Activated CD8-positive, alpha-beta memory T cell treated with anti-CD3 and anti-CD28 coated beads, Interleukin-2, amount 50 U/mL, for 4 hours (primary cell): ENCODE measurements around the gene ZNF319.
A peak's percentile ranks its signal among the peaks of the same experiment; 100 is the strongest.
"Not testable (repeated sequence)": the region's sequence is repeated elsewhere in the genome, so short reads cannot be mapped to it uniquely, and the experiment has no call there.

Experiments used
- DNase-seq: peaks from one replicate; pipeline ENCODE4 v3.0.0-alpha.2; 2020

The ZNF319 gene

DNA sequence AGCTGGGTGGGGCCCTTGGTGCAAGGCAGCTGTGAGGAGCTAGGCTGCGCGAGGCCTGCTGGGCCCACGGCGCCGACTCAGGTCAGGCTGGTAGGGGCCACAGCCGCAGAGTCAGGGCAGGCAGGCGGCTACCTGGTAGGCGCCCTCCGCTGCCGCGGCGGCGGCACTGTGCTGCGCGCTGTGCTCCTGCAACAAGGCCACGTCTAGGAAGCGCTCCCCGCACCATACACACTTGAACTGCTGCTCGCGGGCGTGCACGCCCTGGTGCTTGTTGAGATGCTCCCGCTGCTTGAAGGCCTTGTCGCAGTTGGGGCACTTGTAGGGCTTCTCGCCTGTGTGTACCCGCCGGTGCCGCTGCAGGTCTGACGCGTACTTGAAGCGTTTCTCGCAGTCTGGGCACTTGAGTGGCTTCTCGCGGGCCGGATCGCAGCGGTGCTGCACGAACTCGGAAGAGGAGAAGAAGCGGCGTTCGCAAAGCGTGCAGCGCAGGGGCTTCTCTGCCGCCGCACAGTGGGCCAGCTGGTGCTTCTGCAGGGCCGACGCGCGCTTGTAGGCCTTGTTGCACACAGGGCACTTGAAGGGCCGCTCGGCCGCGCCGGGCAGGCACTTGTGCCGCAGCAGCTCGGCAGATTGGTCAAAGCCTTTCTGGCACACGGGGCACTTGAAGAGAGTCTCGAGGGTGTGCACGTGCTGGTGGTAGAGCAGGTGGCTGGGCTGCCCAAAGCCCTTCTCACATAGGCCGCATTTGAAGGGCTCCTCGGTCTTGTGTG is 3.9 kb downstream of the ZNF319 start:
- DNase-seq, result no peak

DNA sequence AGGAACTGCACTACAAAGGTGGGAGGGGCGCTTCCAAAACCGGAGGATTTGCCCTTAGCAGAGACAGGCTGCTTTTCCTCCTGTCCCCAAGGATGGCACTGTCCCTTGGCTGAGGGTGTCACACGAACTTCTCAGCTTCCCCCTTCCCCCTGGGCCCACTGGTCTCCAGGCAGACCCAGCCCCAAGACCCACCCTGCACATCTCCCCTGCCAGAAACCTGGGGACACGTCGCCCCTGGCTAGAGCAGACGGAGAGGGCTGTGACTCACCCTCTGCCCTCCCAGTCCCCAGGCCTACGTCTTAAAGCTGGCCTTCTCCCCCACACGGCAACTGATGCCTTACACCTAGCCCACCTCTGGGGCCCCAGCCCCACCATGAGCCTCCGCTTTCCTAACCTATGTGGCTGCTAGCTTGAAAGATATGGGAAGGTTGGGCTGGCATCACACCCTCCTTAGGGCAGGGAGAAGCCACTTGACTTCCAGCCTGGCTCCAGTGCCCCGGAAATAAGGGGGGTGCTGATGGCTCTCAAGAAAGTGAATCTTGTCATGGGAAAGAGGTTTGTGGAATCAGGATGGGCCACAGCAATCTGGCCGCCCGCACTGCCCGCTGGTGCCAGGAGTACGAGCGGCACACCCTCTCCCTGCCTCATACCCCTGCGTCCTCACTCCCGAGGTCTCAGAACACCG is 4.6 kb downstream of the ZNF319 start:
- no peak for DNase-seq

DNA sequence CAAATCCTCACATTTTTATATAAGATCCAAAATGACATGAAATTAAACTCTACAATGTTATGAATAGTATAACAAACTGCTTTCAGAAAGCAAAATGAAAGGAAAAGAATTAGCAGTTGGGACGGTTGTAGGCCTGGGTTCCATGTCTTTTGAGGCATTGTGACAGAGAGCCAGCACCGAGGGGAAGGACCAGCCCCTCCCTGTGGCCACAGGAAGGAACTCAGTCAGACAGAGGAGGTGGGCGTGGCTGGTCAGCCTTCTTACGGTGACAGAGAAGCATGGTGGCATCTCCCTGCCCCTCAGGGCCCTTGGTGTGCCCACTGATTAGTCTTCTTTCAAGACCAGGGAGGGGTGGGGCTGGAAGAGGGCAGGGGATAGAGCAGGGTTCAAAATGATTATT is 5.7 kb downstream of the ZNF319 start:
- DNase-seq, result peak; percentile 43

DNA sequence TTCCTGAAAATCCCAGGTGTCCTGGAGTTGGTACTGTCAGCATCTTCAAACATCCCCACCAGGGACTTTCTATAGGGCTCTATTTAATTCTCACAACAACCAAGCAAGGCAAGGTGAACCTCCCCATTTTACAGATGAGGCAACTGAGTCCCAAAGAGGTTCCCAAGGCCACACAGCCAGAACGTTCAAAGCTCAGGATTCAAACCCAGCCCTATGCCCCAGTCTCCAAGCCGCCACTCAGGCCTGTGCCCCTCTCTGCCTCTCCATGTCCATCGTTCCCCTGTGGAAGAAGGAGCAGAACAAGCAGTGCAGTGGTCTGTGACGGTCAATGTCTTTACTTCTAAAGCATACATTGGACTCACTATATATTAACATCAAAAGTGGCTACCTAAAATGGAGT is 6.1 kb downstream of the ZNF319 start:
- no peak for DNase-seq

DNA sequence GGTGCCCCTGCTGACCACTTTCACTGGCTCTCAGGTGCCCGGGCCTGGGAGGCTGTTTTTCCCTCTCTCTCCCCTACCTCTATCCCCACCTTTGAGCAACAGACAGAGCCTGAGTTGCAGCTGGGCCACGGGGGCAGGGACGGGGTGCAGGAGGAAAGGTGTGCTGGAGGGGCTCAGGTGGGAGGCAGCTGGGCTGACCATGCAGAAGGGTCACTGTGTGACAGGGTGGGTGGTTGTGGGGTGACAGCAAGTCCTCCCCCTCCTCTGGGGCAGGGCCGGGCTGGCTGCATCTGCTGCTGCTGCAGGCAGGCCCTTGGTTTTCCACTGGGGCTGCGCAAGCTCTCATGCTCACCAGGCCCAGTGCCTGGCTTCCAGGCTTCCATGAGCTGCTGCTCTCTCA is 6.6 kb downstream of the ZNF319 start:
- peak; percentile 13 for DNase-seq

DNA sequence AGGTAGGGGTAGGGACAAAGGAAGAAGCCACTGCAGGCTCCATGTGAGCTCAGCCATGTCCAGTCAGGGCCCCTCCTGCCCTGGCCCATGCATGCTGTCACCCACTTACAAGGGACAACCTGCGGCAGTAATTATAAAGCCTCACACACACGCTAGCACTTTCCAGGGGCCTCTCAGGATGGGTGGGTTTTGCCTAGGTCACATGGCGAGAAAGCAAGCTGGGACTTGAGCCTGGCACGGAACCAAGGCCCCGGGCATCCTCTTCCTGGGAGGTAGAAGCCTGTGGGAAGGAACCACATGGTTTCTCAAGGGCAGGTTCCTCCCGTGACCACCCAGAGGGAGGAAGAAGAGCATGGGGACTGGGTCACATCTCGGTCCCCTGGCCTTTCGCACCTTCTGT is 7.0 kb downstream of the ZNF319 start:
- no peak for DNase-seq

DNA sequence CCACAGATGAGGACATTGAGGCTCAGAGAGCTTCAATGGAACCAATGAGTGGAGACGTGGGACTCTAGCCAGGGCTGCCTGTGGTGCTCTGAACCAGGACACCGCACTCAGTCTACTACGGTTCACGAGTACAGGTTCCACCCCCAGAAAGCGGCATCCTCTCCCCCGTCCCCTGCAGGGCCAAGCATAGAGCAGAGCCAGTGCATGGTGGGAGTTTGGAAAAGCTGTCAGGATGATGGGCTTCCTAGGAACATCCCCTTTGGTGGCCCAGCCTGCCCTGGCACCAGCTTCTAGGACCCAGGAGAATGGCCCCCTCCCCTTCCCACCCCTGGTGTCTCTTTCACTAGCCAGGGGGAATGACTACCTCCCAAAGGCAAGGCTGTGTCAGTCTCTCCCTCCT is 8.4 kb downstream of the ZNF319 start:
- DNase-seq, result no peak

DNA sequence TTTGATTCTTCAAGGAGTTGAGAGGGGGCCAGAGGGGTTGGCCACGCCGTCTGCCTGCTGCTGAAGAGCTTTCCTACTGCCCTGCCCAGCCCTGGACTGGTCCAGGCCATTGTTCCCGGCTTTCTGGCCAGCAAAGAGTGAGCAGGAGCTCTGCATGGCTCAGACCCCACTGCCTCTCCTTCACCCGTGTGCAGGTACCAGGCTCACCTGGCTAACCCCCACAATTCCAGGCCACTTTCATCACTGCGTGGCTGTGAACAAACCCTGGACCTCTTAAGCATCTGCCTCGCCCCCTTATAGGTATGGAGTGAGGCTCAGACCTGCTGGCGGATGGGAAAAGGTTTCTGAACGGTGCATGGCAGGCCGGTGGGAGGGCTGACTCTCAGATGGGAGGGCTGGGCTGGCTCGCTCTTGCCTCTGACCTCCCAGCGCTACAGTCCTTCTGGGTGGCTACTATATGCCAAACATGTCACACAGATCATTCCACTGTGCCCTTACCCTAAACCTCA is 8.9 kb downstream of the ZNF319 start:
- no peak for DNase-seq

DNA sequence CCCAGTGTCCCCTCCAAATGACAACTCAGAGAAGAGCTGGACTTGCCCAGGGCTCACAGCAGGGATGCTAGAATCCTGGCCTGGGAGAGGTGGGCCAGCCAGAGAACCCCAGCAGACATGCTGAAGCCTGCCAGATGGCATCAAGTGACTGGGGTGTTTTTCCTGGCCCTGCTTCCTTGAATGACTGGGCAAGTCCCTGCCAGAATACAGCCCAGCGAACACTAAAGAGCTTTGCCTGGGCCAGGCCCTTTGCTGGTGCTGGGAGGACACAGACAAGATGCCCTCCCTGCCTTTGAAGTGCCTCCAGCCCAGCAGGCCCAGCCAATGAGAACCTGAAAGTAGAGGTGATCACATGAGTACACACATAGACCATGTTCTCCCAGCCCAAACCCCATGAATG is 11.5 kb downstream of the ZNF319 start:
- no peak for DNase-seq

DNA sequence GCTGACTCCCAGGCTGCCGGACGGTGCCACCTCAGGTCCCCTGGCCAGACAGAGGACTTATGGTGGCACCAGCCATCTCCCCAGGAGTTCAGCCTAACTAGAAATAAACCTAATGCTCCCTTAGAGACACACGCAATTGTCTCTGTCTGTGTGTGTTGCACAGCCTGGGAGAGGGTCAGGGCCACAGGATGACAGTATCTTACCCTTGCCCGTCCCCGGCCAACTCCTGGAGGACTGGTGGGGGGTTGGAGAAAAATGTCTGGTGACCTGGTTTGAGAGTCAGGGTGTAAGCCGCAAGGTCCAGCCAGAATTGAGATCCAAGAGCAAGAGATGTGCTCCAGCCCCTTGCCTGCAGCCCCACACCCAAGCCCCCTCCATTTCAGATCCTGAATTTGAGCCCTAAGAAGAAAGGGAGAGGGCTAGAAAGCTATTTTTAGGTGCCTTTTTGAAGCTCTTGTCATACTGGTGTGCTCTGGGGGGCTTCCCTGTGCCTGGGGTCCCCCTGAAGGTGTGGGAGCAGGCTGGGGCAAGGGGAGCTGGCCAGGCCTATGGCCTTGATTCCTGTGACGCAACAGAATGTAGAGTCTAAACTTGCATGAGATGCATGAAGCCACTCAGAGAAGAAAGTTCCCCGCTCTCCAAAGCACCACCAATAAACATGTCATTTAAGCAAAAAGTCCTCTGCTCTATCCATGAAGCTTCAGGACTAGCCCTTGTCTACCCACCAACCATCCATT is 12.9 kb downstream of the ZNF319 start:
- DNase-seq, result no peak

DNA sequence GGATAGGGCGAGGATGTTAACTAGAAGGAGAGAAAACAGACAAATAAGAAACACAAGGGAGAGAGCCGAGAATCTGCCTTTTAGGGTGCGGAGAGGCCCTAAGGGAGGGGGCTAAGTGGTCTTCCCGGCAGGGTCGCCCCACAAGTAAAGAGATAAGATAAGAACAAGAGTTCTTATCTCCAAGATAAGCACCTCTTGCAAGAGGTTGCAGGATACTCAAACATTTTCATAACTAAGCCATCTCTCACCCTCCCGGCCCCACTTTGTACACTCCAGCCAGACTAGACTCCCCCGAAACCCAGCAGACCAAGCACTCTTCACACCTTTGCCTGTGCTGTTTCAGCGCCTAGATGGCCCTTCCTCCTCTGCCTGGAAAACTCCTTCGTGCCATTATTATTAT is 14.3 kb downstream of the ZNF319 start:
- no peak for DNase-seq

DNA sequence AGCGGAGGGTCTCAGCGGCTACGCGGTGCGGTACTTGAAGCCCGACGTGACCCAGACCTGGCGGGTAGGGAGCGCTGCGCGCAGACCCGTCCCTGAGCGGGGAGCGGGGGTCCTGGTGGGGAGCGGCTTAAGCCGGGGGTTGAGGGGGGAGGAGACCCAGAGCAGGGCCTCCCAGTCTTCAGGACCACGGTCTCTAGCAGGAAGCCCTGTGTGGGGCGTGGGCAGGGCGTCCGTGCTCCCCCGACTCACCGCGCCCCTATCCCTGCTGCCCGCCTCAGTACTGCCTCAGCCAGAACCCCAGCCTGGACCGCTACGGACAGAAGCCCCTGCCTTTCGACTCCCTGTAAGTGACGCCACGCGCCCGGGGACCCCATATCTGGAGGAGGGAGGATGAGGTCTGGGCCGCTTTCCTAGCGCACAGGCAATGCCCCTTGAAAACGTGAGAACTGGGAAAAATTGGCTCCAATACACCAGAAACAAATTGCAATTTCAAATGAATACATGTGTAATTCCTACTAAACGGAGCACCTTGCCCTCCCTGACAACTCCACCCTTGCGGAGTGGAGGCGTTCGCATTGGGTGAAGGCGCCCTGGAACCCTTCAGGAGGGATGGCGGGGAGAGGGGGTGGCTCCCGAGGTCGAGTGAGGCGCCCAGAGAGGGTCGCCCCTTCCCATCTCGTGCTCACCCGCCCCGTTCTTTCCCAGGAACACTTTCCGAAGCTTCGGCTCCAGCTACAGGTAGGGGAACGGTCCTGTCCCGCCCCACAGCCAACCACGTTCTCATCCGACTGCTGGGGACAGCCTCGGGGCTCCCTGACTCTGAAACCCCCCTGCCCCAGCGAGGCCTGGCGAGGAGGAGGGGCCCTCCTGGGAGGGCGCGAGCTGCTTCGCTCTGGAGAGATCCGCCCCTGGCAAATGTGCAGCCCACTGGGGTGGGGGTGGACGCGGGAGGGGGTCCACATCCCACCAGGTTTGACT is 15.0 kb downstream of the ZNF319 start:
- DNase-seq, result peak; percentile 28

DNA sequence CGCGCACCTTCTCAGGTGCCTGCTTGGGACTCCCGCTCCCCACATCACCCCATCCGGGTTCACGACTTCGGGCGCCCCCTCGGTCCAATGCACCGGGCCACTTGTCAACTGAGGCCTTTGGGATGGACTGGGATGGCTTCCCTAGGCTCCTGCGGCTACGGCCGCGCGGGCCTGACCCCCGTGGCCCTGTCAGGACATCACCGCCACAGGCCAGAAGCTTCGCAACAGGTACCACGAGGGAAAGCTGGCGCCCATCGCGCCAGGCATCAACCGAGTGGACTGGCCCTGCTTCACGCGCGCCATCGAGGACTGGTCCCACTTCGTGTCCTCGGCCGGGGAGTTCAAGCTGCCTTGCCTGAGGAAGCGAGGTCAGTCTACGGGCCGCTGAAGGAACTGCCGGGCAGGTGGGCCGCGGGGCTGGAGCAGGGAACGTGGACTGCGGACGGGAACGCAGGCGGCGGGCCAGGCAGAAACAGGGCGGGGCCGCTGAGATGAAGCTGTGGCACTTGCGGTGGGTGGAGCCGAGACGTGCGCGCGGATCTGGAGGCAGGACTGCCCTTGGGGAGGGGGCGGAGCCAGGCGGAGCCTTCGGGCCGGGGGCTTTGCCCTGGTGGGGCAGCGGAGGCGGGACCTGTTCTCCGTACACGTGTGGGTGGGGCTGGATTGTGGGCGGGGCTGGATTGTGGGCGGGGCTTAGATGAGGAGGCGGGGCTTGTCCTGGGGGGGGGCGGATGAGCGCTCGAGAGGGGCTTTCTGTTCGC is 15.8 kb downstream of the ZNF319 start:
- DNase-seq, result peak; percentile 92

DNA sequence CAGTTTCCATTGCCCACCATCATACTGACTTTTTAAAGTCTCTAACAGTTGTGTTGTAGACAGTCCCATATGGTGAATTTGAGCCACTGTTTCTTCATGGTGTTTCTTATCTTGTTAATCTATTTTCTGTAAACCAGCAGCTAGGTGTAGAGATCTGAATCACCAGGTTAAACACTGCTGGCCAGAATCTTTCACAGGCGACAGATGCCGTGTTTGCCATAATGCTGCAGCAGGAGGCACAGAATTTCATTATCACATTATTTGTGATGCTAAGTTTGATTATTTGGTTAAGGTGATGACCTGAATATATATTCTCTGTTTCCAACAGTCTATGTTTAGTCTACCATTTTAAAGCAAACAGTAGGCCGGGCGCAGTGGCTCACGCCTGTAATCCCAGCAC is 18.1 kb downstream of the ZNF319 start:
- no peak for DNase-seq

DNA sequence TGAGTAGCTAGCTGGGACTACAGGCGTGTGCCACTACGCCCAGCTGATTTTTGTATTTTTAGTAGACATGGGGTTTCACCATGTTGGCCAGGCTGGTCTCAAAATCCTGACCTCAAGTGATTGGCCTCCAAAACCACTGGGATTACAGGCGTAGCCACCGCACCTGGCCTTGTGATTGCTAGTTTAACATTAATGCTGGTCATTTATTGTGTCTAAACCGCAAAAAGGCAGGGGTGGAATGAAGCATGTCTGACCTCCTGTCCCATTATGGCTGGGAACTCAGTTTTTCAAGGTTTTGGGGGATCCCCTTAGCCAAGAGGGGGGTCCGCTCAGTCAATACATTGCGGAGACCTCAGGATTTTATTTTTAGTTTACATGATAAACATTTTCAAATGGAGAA is 18.8 kb downstream of the ZNF319 start:
- DNase-seq, result no peak

DNA sequence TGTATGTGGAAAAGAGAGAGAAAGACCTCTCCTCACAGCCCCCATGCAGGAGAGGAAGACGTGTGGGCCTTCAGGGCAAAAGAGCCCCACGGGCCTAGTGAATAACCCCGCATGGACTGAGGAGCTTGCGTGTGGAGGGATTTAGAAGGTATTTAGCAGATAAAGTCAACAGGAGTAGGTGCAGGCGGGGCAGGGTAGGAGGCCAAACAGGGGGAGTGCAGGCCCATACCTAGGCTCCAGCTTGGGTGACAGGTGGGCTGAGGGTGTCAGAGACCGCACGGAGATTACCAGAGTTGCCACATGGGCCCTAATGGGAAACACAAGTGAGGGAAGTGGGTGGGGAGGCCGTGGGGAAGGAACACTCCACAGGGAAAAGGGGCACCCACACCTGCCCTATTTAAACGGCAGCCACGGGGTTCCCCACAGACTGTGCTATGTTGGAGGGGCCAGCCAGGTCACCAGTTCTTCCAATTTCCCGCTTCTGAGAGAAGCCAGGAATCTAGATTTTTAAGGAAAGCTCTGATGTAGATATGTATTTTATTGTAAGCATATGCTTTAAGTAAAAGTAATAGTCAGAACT is 21.4 kb downstream of the ZNF319 start:
- DNase-seq, result no peak

DNA sequence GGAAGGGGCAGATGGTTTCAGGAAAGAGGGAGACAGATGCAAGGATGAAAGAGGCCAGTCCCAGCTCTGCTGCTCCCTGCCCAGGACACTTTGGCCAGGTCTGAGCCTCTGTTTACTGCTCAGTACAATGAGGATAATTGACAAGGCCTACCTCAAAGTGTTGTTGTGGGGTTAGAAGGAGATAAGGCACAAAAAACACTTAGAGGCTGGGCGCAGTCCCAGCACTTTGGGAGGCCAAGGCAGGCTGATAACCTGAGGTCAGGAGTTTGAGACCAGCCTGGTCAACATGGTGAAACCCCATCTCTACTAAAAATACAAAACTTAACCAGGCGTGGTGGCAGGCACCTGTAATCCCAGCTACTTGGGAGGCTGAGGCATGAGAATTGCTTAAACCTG is 22.4 kb downstream of the ZNF319 start:
- not testable (repeated sequence) for DNase-seq

DNA sequence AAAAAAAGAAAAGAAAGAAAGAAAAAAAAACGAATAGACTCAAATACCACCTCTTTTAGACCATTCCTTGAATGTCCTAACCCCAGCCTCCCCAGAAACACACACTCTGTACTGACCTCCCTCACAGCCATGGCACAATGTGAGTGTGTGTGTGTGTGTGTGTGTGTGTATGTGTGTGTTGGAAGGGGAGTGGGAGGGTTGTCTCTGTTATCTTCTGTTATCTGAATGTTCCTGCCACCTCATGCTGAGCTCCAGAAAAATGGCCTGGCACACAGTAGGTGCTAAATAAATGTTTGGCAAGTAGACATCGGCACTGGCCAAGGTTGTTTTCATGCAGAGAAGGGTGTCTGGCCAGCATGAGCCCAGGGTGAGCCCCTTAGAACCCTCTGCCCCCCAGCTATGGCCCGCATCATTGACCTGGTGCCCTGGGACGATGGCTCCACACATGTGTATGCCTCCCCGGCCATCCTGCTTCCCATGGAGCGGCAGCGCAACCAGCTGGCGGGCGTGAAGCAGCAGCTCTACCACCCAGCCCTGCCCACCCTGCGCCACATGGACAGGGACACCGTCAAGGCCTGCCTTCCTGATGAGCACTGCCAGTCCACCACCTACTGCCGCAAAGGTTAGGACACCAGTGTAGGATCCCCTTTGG is 22.9 kb downstream of the ZNF319 start:
- no peak for DNase-seq

DNA sequence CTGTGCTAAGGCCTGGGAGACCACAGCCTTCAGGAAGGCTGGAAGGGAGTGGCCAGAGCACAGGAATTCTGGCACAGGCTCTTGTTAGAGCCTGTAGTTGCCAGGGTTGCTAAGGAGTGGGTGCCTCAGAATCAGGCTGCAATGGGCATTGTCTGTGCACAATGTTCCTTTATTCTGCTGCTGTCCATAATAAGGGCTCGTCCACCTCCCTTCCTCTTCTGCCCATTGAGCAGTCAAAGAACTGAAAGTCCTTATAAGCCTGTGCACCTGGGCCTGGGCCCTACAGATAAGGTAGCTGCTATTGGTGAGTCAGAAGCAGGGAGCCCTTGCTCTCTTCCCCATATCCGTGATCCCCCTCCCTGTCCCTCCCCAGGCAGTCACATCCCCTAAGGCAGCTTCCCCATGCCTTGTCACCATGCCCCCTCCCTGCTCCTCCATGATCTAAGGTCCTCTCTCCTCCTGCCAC is 24.1 kb downstream of the ZNF319 start:
- DNase-seq, result no peak

DNA sequence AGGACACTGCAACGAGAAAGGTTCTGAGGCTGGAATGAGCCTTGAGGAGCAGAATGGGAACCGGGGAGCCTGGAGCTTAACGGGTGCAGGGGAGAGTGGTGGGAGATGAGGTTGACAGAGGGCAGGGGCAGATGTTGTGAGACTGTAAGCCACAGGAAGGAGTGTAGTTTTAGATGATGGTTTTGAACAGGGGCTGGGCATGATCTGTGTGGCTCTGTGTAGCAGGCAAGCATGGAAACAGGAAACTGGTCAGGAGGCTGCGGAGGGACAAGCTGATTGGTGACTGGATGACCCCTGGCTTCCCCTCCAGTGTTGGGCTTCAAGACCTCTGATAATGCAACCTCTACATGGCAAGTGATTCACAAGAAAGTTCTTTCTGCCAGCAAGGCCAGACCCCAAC is 28.2 kb downstream of the ZNF319 start:
- DNase-seq, result no peak

DNA sequence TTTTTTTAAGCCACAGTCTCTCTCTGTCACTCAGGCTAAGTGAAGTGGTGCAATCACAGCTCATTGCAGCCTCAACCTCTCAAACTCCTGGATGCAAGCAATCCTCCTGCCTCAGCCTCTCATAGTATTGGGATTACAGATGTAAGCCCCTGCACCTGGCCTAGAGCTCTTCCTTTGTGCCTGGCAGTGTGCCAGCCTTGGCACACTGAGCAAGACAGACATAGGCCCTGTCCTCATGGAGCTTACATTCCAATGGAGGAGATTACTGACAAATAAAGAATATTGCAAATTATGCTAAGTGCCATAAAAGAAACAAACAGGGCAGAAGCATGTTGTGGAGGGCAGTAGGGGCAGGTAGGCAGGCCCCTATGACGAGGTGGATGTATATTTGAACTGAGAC is 28.6 kb downstream of the ZNF319 start:
- no peak for DNase-seq
